COLO668 (cell line): Measurements from ENCODE around the gene BPIFB3.
"Not testable (repeated sequence)": the region's sequence is repeated elsewhere in the genome, so short reads cannot be mapped to it uniquely, and the experiment has no call there.

ENCODE experiments used
- DNase-seq: peaks from one replicate; lab custom pipeline; 2025; ENCODE audit not compliant: unreplicated experiment; lab: John Stamatoyannopoulos, UW

The BPIFB3 gene

DNA sequence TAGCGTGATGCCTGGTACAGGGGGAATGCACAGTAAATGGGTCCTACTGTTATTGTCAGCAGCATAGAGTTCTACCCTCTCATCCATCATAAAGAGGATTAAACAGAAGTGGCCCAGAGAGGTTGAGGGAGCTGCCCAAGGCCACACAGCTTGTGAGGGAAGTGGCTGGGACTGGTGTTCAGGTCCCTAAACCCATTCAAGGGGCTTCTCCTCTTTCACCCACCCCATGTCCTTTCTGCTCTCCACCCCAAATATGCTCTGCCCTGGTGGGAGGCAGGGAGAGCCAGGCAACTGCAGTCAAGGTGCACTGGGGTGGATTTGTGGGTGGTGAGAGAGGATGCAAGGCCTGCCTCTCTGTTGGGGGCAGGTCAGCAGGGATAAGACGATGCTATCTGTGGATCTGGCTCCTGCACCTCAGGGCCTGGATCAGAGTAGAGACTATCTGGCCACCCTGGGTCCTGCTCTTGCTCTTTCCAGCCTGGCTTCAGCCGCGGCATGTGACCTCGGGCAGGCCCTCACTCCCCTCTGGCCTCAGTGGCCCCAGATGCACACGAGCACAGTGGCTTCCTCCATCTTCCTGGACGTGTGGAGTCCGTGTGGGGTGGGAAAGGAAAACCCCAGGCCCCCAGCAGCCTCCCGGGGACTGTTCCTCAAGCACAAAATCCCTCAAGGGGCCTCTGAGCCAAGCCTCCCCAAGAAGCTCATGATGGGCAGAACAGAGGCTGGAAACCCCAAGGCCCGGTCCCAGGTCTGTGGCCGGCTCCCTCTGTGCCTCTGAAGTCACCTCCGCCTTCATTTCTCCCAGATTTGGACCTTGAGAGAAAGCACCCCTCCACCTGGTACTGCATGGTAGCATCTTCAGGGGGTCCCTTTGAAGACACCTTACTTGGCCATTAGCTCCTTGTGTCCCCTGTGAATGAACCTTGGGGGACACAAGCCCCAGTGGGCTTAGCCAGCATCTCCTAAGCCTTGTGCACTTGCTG, 25.6 kb upstream of the BPIFB3 start:
- no peak for DNase-seq

DNA sequence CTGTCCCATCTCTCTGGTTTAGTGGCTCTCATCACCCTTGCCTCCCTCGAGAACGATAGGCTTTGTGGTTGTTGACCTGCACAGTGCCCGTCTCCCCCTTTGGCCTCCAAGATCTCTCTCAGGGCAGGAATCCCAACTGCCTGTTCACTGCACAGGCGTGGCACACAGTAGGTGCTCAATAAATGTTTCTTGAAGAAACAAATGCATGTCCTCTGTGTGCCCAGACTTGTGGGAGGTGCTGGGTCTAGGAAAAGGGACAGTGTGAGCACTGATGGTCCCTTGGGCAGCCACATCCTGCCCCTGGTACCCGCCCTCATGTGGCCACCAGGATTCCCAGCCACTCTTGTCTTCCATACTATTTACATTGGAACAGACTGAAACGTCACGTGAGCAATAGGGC, 24.8 kb upstream of the BPIFB3 start:
- DNase-seq: no peak

DNA sequence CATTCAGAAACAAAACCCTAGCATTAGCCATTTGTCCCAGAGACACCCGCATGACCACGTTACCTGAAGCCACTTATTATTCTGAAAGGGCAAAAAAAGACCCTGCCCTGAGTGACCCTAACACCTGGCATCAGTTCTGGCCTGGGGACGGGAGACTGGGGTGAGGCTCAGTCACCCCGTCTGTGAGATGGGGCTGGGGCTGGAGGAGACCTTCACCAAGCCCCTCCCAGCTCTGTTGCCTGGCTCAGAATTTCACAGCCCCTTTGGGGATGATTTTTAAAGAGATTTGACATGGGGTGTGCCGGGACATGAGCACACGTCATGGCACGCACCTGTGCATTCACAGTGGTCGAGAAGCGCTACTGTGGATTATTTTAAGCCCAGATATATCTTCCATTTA, 23.6 kb upstream of the BPIFB3 start:
- DNase-seq: no peak

DNA sequence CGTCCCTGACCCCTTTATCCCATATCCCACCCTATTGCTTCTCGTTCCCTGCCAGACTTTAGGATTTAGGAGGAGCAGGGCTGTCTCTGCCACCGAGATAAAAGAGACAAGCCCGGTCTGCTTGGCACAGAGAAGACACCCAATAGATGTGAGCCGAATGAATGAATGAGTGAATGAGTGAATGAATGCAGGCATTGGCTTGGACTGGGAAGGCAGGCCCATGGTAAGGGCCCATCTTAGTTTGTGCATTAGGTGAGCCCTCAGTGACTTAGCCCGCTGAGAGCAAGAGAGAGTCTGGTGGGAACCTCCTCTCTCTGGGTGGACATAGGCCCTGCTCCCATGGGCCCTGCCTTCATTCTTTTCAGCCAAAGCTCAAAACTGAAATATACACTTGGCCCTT, 23.1 kb upstream of the BPIFB3 start:
- DNase-seq: no peak

DNA sequence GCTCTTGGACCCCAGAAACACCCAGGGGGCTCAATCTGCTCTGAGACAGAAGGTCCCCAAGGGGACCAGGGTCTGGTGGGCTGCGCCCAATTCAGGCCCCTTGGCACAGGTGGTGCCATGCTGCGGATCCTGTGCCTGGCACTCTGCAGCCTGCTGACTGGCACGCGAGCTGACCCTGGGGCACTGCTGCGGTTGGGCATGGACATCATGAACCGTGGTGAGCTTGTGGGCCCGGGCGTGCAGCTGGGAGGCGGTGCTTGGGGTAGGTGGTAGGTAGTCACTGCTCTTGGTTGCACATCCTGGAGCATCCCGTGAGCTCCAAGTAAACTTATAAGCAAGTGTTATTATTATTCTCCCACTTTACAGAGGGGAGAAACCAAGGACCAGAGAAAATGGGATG, 22.2 kb upstream of the BPIFB3 start, which contains the start of gene BPIFB6:
Gene BPIFB6 (plus strand): TSS at position 118 of the 400 bp plus-strand sequence. CDS start 0 bp downstream, at position 118.
- DNase-seq: no peak

DNA sequence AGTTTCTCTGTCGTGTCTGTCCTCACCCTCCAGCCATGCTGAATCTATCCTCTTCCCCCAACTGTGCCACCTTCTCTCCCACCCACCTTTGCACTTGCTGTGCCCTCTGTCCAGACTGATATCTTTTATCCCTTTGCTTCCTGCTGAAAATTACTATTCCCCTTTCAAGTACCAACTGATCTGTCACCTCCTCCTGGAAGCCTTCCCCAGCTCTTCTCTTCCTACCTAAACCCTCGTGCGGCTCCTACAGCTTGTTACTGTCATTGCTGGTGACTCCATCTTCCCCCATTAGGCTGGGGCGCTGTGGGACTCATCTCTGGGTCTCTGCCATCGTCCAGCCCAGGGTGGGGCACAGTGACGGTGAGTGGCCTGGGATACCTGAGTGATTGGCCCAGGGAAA, 21.1 kb upstream of the BPIFB3 start:
- DNase-seq: no peak

DNA sequence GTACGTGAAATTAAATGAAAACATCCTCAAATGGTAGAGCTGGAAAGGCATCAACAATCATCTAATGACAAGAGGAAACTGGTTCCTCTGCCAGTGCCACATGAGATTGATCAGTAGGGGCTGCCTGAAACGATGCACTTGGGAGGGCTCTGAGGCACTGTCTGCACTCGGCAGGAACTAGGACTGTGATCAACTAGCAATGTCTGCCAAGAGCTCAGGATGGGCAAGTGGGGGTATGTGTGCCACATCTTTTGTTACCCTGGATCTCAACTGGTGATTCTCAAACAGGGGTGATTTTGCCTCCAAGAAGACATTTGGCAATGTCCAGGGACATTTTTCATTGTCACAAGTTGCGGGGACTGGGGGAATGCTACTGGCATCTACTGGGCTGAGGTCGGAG, 20.3 kb upstream of the BPIFB3 start:
- no peak for DNase-seq

DNA sequence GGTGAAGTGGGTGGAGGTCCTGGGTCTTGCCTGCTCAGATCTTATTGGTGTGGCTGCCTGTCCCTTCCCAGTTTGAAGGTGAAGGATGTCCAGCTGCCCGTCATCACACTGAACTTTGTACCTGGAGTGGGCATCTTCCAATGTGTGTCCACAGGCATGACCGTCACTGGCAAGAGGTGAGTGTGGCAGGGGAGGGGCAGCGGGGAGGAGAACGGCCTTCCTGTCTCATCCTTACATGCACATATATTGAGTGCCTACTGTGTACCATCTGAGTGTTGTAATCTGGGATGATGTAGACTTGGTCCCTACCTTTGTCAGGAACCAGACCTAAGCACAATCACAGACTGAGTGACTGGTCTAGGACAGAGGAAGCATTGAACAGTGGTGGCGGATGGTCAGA, 19.6 kb upstream of the BPIFB3 start:
- DNase-seq: no peak

DNA sequence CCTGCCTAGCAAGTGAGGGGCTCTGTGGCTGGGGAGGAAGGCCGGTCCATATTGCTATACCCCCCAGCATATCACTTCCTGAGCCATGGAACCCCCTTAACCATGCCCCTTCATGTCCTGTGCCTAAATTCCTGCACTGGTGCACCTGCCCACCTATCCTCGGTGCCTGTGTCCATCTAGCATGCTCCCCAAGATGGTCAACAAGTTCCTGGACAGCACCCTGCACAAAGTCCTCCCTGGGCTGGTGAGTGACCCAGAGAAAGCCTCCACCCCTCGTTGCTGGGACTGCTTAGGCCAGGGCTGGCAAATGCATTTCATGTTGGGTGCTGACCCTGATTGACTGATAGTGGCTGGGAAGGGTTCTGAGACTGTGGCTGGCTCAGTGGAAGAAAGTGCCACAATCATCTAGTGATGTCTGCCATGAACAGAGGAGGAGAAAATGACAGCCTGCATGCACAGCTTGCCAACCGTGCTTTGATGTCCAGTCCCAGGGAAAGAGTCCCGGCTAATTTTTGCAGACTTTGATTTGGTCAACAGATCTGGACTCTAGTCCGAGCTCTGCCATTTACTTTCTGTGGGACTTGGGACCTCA, 18.7 kb upstream of the BPIFB3 start:
- DNase-seq: no peak

DNA sequence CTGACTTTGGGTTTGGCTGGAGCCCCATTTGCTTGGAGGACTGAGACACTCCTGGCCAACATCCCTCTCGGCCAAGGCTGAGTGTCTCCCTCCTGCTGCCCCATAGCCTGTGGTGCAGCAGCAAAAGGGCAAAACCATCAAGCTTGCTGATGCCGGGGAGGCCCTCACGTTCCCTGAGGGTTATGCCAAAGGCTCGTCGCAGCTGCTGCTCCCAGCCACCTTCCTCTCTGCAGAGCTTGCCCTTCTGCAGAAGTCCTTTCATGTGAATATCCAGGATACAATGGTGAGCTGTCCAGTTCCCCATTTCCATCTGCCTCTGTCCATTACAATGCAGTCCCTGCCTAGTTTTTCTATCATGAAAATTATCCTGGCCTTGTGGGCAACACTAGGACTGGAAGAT, 16.2 kb upstream of the BPIFB3 start:
- no peak for DNase-seq

DNA sequence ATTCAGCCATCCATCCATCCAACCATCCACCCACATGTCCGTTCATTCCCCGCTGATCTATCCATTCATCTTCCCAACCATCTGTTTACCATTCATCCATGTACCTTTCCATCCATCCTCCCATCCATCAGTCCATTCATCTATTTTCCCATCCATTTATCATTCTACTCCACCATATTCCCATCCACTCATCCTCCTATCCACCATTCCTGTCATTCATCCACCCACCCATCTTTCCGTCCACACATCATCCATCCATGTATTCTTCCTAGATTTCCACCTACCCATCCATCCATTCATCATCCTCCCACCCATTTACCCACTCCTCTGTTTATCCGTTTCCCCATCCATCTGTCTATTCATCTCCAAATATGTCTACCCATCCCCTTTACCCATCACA, 15.5 kb upstream of the BPIFB3 start:
- no peak for DNase-seq

DNA sequence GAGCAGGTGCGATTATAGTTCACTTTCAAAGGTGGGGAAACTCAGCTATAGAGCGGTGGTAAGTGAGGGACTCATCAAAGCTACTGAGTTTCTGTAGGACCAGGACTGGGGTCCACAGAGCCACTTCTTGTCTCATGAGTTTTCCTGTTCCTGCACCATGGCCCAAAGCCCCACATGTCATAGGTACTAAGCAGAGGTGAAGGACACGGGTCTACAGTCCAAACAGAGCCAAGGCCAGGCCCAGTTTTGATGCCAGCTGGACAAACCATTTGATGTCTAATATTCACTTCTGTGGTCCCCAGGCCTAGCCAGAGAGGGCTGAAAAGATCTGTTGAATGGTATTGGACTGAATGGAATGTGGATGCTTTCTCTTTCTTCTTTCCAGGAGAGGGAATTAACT, 11.3 kb upstream of the BPIFB3 start:
- DNase-seq: no peak

DNA sequence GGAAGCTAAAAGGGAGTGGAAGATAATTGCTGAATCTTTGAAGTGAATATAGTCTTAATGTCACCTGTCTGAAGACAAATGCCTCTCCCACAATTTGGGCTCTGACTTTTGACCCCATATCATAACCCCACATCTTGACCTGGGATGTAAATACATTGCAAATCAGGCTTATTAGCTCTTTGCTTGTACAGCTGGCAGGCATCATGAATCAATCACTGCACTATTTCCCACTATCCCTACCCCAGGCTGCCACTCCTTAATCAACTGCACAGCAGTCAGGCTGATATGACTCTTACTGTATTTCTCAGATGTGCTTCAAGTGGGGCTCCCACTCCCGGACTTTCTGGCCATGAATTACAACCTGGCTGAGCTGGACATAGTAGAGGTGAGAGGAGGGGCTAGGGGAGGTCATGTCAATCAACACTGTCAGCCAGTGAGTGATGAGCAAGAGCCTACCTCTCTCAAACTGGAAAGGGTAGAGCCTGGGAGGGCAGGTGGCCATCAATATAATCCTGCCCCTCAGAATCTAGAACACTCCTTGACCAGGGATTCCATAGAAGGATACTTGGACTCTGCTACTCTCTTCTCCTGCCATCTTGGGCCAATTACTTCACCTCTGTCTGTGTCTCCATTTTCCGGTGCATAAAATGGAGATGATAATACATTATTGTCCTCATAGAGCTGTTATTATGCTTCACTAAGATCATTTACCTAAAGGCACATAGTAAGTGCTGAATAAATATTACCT, 10.5 kb upstream of the BPIFB3 start:
- no peak for DNase-seq

DNA sequence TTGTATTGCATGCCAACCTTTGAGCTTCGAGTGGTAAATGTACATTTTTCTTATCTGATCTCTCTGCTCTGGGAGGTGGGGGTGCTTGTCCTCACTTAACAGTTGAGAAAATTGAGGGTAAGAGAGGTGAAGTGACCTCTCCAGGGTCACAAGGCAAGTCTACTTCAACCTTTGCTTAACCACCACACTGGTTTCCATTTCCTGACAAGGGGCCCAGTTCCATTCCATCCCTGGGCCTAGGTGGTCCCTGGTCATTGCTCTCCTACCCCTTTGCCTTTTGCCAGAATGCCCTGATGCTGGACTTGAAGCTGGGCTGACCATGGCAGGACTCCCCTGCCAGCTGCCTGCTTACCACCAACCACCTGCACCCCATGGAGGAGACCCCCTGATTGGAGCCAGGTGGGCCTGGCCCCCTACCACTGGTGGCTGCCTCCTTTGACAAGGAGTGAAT, 9.9 kb upstream of the BPIFB3 start:
- no peak for DNase-seq

DNA sequence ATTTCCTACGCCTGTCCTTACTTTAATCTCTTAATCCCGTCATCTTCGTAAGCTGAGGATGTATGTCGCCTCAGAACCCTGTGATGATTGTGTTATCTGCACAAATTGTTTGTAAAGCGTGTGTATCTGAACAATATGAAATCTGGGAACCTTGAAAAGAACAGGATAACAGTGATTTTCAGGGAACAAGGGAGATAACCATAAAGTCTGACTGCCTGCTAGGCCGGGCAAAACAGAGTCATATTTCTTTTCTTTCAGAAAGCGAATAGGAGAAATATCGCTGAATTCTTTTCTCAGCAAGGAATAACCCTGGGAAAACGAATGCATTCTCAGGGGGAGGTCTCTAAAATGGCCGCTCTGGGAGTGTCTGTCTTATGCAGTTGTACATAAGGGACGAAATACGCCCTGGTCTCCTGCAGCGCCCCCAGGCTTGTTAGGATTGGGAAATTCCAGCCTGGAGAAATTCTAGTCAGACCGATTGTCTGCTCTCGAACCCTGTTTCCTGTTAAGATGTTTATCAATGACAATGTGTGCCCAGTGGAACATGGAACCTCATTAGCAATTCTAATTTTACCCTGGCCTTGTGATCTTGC, 8.5 kb upstream of the BPIFB3 start:
- DNase-seq: not testable (repeated sequence)

DNA sequence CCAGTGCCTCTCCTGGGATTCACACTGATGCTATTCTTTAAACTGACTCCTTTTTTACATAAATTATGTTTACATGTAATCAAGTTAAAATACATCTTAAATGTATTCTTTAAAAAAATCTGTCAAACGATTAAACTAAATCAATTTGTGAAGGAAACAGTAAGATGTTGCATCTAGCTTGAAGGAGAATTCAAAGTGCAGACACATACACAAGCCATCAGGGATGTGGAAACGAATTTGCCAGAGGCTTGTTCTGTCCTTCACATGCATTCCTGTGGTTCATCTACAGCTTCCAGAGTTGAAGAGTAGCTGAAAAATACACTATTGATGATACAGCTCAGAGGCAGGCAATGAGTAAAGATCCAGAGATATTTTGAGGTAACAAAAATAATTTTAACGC, 7.3 kb upstream of the BPIFB3 start:
- DNase-seq: no peak

DNA sequence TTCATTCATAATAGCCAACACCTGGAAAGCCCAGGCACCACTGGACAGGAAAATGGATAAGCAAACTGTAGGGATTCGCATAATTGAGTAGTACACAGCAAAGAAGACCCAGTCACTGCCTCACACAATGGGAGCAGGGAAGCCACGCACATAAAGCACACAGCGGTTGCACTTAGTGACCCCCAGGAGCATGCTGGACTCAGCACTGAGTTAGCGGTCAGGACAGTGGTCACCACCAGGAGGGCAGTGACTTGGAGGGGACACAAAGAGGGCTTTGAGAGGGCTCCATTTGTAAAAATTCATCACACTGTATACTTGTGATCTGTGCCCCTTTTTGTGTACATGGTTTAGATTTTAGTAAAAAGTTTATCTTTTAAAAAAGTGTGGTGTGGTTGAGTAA, 2.4 kb upstream of the BPIFB3 start:
- no peak for DNase-seq

DNA sequence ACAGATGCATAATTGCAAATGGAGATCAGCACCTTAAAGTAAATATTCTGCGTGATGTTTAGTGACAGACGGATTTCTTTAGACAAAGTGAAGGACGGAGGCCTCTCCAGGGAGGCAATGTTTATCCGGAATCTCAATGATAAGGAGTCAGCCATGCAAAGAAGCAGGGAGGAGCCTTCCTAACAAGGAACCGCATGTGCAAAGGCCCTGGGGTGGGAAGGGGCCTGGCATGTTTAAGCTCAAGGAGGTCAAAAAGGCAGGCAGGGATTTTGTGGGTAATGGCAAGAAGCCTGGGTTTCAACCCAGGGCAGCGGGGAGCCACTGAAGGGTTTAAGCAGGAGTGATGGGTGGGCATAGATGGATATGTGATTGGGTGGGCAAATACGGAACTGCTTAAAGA, 678 bp downstream of the BPIFB3 start:
- no peak for DNase-seq

DNA sequence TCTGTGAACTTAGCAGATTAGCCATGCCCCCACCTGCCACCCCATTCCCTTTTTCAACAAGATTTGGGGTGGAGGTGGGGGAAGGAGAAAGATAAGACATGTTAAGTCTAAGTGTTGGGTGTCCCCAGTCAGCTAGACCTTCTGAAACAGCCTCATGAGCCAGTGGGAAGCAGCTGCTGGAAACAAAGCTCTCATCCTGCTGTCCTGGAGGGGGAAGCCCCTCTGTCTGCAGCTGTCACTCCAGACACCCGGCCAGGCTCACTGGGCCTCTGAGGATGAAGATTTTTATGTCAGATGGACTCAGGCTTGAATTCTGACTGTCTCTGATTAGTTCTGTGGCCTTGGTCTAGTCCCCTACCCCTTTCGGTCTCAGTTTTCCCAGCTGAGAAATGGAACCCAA, 1.1 kb downstream of the BPIFB3 start:
- DNase-seq: no peak

DNA sequence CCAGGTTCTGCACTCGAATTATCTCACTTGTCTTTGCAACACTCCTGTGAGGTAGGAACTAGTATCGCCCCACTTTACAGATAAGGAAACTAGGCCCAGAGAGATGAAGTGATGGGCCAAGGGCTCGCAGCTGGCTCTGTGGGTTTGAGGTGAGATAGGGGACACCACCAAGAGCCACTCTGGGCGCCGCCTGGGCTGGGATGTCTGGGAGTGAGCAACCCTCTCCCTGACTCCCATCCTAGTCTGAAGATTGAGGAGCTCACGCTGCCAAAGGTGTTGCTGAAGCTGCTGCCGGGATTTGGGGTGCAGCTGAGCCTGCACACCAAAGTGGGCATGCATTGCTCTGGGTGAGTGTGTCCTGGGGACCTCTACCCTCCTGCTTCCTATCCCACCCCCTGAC, 5.4 kb downstream of the BPIFB3 start:
- no peak for DNase-seq

DNA sequence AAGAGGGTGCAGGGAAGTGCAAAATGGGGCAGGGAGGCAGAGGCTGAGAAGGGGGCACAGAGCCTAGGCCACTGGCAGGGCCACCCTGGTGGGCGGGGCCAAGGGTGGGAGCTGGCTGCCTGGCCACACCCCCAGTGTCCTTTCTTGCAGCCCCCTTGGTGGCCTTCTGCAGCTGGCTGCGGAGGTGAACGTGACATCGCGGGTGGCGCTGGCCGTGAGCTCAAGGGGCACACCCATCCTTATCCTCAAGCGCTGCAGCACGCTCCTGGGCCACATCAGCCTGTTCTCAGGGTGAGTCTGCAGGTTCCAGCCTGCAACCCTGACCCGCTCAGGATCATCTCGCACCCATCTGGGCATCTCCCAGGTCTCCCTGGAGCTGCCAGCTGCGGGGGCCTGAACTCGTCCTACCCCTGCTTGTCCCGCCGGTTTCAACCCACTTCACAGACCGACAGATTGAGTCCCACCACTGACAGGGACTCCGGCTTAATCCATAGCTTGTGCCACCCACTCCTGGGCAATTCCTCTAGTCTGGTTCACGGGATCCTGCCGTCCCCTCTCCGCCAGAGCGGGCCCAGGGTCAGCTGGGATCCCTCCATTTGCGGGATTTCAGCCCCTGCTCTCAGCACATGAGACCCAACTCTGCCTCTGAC, 6.2 kb downstream of the BPIFB3 start:
- no peak for DNase-seq
